HG02623 (cell line): ENCODE results near the gene RPAP2.

Experiments
- ATAC-seq: cut with Tn5 transposase; IDR thresholded peaks from one replicate; pipeline ENCODE4 v1.9.1; 2021; ENCODE audit warnings: moderate library complexity; ENCODE audit not compliant: unreplicated experiment

Gene RPAP2

GRCh38 chr1:92445865-92446264, 147.0 kb downstream of the RPAP2 start:
- ATAC-seq: no peak

DNA sequence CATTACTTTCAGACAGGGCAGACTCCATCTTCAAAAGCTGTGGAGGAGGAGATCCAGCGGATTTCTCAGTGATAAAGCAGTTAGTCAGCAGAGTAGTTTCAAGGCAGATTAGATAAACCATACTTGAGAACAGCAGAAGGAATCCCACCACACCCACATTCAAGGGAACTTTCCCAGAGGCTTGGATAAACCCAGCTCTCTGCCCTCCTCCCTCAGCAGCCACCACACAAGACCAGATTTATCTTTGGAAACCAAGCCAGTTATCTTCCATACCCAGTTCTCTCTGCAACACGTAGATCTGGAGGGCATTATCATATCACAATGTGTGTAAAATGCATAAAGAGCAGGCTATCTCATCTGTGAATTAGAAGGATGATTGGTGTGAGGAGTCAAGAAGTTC, 147.7 kb downstream of the RPAP2 start:
- ATAC-seq: no peak

DNA sequence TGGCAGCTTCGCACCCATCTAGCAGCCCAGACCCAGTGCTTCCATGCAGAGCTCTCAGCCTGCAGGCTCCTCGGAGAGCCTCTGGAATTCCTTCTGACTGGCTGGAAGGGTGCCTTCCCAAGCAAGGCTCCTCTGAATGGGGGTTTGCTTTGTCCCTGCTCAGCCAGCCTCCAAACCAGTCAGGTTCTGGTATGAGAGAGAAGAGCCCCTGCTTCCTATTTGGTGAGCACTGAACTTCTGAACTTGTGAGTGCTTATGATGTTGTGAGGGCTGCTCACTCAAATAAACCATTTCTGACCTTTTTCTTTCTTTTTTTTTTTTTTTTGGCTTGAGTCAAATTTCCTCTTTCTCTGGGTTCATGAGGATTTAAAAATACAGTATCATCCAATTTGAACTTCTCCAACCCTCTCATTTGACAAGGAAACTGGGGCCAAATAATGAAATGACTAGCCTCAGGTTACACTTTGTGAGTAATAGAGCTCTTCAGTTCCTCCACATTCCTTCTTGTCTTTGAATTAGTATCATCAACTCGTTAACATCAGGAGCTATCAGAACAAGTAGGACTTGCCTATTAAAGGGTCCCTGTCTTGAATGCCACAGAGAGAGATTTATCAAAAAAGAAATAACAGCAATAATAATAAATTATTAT, 148.3 kb downstream of the RPAP2 start:
- no peak for ATAC-seq

- no peak for ATAC-seq
Measured at GRCh38 chr1:92447976-92448375, 149.1 kb downstream of the RPAP2 start.
